ENCODE results near the gene CNNM3. TPM values are rescaled to one million over a fixed set of nuclear protein-coding genes. Genes with fewer than 3 reads are reported as not detected.

CNNM3 gene
- total RNA-seq, 1 donor from 2014 or later, result 26.4 TPM

GRCh38 chr2:96869281-96869821 lies 53.3 kb downstream of the CNNM3 start:
- DNase-seq (ENCODE audit: low spot score), result peak; percentile 94
- intact Hi-C loops (cut with DNase I), result loop anchor here (5.0 to 10.0 kb wide), 2 partner anchors 55 to 83 kb away; partner anchors contain the start of gene CNNM3
- ATAC-seq, result peak; percentile 51

GRCh38 chr2:96869822-96870625 lies 54.0 kb downstream of the CNNM3 start, which contains the start of gene SEMA4C:
Gene SEMA4C (minus strand): TSS chr2:96870080. CDS start chr2:96867886, 2,194 bp downstream.
- ATAC-seq, result peak; percentile 38
- intact Hi-C loops (cut with DNase I), result loop anchor here (5.0 to 10.0 kb wide), 2 partner anchors 55 to 82 kb away; partner anchors contain the start of gene CNNM3
- peak; percentile 87 for DNase-seq (ENCODE audit: low spot score)

- DNase-seq (ENCODE audit: low spot score) (no peak), ATAC-seq (peak; percentile 27)
- intact Hi-C loops (cut with DNase I), result no loop called here
Observed at GRCh38 chr2:96870626-96871255, 54.7 kb downstream of the CNNM3 start.

- intact Hi-C loops (cut with DNase I), result no loop called here
- no peak for DNase-seq (ENCODE audit: low spot score)
- no peak for ATAC-seq
Observed at GRCh38 chr2:96872591-96873349, 56.7 kb downstream of the CNNM3 start.

- ATAC-seq, result no peak
- peak; percentile 73 for DNase-seq (ENCODE audit: low spot score)
- intact Hi-C loops (cut with DNase I), result no loop called here
Observed at GRCh38 chr2:96873651-96874096, 57.6 kb downstream of the CNNM3 start.

GRCh38 chr2:96874198-96874831 lies 58.2 kb downstream of the CNNM3 start:
- intact Hi-C loops (cut with DNase I), result no loop called here
- ATAC-seq (no peak), DNase-seq (ENCODE audit: low spot score) (no peak)

GRCh38 chr2:96875498-96876268 lies 59.6 kb downstream of the CNNM3 start:
- intact Hi-C loops (cut with DNase I), result no loop called here
- DNase-seq (ENCODE audit: low spot score) (no peak), ATAC-seq (no peak)

- intact Hi-C loops (cut with DNase I), result no loop called here
- ATAC-seq, result no peak
Observed at GRCh38 chr2:96876269-96877041, 60.4 kb downstream of the CNNM3 start.

GRCh38 chr2:96877042-96877451 lies 61.0 kb downstream of the CNNM3 start:
- intact Hi-C loops (cut with DNase I), result no loop called here
- ATAC-seq (no peak), DNase-seq (ENCODE audit: low spot score) (no peak)

More at GRCh38 chr2:96876269-96877041, 60.4 kb downstream of the CNNM3 start:
- no peak for DNase-seq (ENCODE audit: low spot score)

GRCh38 chr2:96877631-96878092 lies 61.6 kb downstream of the CNNM3 start:
- ATAC-seq, result no peak
- intact Hi-C loops (cut with DNase I), result no loop called here
- no peak for DNase-seq (ENCODE audit: low spot score)

- no peak for DNase-seq (ENCODE audit: low spot score)
- ATAC-seq, result no peak
- intact Hi-C loops (cut with DNase I), result no loop called here
Observed at GRCh38 chr2:96878171-96878570, 62.1 kb downstream of the CNNM3 start.

- DNase-seq (ENCODE audit: low spot score) (no peak), ATAC-seq (no peak)
- intact Hi-C loops (cut with DNase I), result no loop called here
Observed at GRCh38 chr2:96878796-96879544, 62.9 kb downstream of the CNNM3 start.

GRCh38 chr2:96879545-96880040 lies 63.5 kb downstream of the CNNM3 start:
- intact Hi-C loops (cut with DNase I), result no loop called here
- no peak for DNase-seq (ENCODE audit: low spot score)
- no peak for ATAC-seq

- intact Hi-C loops (cut with DNase I), result no loop called here
- no peak for DNase-seq (ENCODE audit: low spot score)
- no peak for ATAC-seq
Observed at GRCh38 chr2:96880891-96881273, 64.8 kb downstream of the CNNM3 start.

GRCh38 chr2:96881349-96882195 lies 65.5 kb downstream of the CNNM3 start:
- ATAC-seq (no peak), DNase-seq (ENCODE audit: low spot score) (no peak)
- intact Hi-C loops (cut with DNase I), result no loop called here

All from sciatic nerve (tissue), 2 donors.